Measurements from ENCODE around the gene IRF3.
A peak's percentile ranks its signal among the peaks of the same experiment; 100 is the strongest.

The IRF3 gene

DNA sequence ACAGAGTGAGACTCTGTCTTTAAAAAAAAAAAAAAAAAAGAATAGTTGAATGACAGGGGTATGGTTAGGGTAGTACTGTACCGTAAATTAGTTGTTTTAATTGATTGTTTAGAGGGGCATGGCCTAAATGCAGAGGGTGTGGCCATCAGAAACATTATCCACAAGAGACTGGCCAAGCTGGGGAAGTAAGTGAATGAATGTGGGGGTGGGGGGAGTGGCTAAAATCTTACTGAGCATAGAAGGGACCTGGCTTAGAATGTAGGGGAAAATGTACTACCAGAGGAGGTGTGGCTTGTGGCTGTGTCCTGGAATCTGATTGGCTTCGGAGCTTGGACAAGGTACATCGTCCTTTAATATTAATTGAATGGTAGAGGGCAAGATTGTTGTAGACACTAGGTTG is 3.9 kb upstream of the IRF3 start:
- no peak for DNase-seq (ENCODE audit: low spot score)

DNA sequence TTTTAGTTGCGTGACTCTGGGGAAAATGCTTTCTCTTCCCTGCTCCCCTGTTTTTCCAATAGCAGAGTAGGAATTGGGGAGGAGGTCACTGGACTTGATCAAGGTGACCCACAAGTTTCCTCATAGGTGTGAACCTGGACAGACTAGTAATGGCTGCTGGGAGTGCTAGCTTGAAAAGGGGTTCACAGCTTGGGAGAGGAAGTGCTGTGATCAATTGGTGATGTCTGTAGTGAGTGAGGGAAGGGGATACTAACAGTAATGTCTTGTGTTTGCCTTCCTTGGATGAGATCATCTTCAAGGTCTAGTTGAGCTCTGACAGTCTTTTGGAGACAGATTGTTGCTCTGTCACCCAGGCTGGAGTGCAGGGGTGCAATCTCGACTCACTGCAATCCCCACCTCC is 1.8 kb upstream of the IRF3 start:
- DNase-seq (ENCODE audit: low spot score): no peak

DNA sequence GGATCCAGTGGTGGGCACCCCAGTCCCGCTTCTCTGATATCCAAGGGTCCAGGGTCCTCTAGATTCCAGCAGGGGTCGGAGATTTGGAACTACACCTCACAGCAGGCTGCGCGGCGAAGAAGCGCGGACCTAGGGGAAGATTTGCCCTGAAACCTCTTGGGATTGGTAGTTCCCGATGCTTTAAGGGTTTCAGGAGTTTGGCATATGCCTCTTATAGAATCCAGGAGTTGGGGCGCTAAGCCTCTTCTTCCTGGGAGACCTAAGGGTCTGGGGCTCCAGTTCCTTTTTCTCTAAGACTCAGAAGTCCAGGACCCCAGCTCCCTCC is 425 bp upstream of the IRF3 start:
- no peak for DNase-seq (ENCODE audit: low spot score)

DNA sequence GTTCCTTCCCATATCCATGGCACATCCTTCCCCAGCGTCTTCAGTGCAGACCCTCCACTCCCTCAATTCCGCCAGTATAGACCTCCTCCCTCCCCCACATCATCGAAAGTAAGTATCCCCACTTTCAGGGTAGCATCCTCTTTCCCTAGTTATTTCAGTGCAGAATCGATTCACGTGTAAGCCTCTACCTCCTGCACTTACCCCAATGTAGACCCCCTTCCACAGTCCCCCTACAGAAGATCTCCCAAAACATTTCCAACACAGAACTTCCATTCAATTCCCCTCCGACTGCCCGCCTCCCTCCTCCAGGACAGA is 664 bp downstream of the IRF3 start:
- DNase-seq (ENCODE audit: low spot score): no peak

DNA sequence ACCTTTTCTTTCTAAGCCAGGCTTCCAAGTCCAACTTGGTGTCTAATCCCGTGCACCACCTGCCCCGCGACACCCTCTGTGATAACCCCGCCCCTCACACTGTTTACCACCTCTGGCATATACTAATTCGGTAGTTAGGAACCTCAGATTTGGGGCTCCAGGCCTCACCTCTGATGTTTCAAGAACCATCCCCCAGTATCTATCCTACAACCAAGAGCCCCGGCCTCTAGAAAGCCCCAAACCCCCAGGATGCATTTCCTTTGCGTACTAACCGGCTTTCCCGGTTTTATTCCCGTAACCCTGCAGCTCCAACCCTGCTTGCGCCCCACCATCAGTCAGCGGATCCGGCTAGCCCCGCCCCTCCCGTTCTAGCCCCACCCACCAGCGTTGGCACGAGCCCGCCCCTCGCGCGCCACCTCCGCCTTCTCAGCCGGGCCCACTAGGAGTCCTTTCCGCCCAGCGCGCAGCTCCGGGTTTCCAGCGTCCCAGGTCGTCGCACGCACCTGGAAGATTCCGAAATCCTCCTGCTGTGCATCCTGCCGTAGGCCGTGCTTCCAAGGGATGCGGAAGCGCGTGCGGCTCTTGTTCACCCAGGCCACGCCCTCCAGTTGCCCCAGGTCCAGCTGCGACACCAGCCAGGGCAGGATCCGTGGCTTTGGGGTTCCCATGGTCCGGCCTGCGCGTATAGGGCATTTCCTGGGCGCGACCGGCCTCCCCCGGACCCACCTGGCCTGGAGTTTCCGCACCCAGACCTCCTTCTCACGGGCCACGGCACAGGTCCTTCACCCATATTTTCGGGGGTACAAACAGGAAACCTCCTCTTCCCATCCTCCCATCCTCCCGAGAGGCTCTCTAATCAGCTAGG is 1.3 kb downstream of the IRF3 start:
- peak; percentile 87 for DNase-seq (ENCODE audit: low spot score)

DNA sequence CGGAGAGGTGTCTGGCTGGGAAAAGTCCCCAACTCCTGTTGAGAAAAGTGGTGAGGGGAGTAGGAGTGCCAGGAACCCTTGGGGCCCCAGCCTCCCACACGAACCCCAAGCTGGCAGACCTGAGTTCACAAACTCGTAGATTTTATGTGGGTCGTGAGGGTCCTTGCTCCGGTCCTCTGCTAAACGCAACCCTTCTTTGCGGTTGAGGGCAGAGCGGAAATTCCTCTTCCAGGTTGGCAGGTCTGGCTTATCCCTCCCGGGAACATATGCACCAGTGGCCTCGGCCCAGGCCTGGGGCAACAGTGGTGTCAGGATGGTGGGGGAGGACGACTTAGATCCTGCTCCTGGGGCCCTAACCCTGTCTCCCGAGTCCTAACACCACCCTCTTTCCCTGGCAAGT is 2.4 kb downstream of the IRF3 start:
- DNase-seq (ENCODE audit: low spot score): no peak

DNA sequence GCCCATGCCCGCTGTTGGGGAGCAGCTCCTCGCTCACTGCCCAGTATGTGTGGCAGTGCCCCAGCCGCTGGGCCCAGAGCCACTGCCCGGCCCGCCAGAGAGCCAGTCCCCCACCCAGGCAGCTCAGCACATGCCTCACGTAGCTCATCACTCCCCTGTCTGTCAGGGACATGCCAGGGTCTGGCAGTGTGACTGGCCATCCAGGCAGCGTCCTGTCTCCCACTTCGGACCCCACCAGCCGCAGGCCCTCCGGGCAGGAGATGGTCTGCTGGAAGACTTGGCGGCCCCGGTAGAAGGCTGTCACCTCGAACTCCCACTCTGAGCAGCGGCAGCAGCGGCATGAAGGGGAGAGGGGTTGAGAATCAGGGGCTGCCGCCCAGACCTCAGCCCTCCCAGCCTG is 3.6 kb downstream of the IRF3 start:
- DNase-seq (ENCODE audit: low spot score): no peak

DNA sequence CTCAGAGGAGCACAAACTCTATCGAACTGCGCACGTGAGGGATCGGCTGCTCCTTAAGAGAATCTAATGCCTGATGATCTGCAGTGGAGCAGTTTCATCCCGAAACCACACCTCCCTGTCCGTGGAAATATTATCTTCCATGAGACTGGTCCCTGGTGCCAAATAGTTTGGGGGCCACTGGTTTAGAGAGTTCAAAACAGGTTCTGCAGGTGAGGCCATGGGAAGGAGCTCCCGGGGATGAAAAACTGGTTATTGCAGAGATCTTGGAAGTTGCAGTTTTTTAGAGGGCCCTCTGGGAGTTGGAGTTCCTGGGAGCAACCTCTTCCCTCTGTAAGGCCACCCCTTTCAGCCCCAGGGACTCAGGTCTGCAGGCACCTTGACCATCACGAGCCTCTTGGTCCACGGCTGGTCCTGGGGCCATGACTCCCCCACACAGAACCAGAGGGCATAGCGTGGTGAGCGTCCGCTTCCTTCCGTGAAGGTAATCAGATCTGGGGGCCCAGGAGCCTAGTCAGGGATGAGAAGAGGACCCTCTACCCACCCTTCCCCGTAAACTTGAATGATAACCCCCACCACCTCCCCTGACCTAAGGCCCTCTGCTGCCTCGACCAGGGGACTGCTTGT is 5.2 kb downstream of the IRF3 start:
- no peak for DNase-seq (ENCODE audit: low spot score)

DNA sequence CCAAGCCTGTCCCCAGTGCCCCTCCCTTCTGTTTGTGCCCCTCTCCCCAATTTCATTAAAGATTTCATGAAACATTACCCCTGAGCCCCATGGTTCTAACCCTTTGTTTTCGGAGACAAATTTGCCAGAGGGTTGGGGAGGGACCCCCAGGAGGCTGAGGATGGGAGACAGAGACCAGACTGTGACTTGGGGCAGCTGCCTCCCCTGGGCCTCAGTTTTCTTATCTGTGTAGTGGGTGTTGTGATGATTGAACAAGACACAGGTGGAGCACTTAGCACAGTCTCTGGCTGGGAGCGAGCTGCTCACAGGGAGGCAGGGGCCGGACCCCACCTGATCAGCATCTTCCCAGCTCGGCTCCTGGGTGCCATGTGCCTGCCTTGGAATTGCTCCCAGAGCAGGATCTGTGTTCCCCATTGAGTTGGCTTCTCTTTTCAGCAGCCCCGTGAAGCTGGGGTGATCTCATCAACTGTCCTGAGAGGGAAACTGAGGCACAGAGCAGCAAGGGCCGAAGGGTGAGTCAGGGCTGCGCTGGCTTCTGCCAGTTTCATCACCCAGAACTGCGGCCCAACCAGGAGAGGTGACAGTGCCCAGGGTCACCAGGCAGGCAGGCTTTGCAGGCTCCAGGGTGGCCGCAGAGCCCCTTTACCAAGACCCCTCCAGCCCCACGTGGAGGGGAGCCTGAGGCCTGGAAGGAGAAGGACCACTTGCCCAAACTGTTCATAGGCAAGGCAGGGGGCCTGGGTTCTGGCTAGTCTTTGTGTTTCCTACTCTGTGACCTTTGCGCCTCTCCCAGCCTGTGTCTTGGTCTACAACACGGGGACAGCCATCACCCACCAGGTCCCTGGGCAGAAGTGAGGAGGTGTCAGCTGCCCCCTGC is 6.9 kb downstream of the IRF3 start:
- DNase-seq (ENCODE audit: low spot score): no peak

DNA sequence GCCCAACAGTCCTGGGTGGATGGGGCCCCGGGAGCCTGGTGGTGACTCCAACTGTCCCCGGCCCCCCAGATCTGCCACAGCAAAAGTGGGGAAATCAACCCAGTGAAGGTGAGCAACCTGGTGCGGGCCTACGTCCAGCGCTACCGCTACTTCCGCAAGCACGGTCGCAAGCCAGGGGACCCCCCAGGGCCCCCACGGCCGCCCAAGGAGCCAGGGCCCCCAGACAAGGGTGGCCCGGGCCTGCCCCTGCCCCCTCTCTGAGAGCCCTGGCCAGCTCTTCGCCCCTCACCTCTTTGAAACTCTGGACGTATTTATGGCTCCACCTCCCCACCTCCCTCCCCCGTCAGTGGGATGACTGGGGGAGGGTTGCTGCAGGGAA is 7.5 kb downstream of the IRF3 start:
- DNase-seq (ENCODE audit: low spot score): no peak

DNA sequence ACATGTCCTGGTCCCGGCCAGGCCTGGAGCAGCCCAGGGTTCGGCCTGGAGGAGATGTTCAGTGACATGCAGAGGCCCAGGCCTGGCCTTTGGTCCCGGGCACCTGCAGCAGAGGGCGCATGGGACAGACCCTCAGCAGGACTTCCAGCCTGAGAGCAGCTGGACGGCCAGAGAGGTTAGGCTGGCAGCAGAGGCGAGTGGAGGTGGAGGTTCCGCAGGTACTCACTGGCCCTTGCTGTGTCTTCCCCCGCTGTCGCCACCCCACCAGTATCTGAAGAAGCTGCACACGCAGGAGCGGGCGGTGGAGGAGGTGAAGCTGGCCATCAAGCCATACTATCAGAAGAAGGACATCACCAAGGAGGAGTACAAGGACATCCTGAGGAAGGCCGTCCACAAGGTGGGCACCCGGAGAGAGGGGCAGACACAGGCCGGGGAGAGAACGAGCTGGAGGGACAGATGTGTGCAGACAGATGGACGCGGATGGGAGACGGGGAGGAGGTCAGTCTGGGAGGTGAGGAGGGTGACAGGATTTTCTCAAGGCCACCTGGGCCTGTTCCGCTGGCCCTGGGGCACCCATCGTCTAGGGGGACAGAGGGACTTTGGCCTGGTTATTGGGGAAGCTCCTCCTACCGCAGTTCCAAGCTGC is 8.0 kb downstream of the IRF3 start:
- DNase-seq (ENCODE audit: low spot score): no peak

DNA sequence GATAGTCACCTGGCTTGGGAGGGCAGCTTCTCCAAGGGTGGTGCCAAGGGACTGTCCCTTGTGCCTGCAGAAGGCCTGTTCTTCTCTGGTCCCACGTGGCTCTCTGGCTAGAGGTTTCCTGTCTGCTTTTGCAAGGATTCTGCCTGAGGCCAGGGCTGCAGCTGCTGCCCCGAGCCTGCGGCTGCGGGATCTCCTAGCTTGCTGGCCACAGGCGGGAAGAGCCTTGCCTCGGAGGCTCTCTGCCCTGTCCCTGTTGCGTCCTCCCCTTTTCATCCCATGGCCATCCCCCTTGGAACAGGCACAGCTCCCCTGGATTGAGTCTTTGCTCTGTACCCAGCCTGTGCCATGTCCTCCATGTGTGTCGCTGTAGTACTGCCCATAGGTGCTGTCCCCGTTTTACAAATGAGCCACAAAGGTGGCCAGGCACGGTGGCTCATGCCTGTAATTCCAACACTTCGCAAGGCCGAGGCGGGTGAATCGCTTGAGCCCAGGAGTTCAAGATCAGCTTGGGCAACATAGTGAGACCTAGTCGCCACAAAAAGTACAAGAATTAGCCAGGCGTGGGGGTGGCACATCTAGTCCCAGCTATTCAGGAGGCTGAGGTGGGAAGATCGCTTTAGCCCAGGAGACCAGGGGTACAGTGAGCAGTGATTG is 9.1 kb downstream of the IRF3 start:
- DNase-seq (ENCODE audit: low spot score): no peak

DNA sequence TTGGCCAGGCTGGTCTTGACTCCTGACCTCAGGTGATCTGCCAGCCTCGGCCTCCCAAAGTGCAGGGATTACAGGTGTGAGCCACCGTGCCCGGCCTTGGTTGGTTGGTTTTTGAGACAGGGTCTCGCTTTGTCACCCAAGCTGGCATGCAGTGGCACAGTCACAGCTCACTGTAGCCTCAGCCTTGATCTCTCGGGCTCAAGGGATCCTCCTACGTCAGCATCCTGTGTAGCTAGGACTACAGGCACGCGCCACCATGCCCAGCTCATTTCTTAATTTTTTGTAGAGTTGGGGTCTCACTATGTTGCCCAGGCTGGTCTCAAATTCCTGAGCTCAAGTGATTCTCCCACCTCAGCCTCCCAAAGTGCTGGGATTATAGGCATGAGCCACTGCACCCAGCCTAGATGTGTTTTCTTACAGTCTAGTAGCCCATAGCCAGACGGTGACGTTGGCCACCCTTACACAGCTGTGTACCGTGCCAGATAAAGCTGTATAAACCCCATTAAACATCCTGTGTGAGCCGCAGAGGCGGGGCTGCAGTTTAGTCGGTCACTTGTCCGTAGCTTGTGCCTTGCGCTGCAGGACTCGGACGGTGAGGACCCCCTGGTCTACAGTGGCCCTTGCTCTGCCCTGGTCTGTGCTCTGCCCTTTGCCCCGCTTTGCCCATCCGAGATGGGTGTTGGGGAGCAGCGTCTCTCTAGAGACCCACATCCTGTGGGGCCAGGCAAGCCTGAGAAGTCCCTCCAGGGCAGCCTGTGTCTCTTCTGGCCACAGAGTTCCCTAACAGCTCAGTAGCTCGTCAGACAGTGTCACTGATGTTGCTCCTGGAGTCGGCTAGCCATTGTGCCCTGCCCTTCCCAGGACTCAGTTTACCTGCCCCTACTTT is 9.8 kb downstream of the IRF3 start:
- no peak for DNase-seq (ENCODE audit: low spot score)

DNA sequence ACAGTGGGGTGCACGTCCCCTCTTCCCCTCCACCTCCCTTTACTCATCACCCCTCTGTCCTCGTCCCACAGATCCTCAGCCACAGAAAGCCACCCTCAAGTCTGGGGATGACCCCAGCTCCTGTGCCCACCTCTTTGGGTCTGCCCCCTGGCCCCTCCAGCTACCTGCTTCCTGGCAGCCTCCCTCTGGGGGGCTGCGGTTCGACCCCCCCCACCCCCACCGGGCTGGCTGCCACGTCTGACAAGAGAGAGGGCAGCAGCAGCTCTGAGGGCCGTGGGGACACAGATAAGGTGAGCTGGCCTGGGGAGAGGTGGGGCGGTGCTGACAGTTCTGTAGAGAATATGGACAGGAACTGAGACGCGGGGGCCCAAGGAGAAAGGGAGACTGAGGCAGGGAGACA is 11.1 kb downstream of the IRF3 start:
- DNase-seq (ENCODE audit: low spot score): no peak

DNA sequence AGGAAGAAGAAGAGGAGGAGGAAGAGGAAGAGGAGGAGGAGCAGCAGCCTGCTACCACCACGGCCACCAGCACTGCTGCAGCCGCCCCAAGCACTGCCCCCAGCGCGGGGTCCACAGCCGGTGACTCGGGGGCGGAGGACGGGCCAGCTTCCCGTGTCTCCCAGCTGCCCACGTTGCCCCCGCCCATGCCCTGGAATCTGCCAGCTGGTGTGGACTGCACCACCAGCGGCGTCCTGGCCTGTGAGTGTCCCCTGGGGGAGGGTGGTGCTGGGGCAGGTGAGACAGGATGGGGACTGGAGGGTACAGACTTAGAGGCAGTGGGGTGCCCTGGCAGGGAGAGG is 12.2 kb downstream of the IRF3 start:
- no peak for DNase-seq (ENCODE audit: low spot score)

DNA sequence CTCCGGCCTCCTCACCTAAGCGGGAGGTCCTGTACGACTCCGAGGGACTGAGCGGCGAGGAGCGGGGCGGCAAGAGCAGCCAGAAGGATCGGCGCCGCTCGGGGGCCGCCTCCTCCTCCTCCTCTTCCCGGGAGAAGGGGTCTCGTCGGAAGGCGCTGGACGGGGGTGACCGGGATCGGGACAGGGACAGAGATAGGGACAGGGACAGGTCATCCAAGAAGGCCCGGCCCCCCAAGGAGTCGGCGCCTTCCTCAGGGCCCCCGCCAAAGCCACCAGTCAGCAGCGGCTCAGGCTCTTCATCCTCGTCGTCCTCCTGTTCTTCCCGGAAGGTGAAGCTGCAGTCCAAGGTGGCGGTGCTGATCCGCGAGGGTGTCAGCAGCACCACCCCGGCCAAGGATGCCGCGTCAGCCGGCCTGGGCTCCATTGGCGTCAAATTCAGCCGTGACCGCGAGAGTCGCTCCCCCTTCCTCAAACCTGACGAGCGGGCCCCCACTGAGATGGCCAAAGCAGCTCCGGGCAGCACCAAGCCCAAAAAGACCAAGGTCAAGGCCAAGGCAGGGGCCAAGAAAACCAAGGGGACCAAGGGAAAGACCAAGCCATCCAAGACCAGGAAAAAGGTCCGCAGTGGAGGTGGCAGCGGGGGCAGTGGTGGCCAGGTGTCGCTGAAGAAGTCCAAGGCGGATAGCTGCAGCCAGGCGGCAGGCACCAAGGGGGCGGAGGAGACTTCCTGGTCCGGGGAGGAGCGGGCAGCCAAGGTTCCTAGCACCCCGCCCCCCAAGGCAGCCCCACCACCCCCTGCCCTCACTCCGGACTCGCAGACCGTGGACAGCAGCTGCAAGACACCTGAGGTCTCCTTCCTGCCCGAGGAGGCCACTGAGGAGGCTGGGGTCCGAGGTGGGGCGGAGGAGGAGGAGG is 12.8 kb downstream of the IRF3 start:
- no peak for DNase-seq (ENCODE audit: low spot score)

DNA sequence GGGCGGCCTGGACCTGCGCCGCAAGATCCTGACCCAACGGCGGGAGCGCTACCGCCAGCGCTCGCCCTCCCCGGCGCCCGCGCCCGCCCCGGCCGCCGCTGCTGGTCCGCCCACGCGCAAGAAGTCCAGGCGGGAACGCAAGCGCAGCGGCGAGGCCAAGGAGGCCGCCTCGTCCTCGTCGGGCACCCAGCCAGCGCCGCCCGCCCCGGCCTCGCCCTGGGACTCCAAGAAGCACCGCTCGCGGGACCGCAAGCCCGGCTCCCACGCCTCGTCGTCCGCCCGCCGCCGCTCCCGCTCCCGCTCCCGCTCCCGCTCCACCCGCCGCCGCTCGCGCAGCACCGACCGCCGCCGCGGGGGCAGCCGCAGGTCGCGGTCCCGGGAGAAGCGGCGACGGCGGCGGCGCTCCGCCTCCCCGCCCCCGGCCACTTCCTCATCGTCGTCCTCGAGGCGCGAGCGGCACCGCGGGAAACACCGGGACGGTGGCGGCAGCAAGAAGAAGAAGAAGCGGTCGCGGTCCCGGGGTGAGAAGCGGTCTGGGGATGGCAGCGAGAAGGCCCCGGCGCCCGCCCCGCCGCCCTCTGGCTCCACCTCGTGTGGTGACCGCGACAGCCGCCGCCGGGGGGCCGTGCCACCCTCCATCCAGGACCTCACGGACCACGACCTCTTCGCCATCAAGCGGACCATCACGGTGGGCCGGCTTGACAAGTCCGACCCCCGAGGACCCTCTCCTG is 13.7 kb downstream of the IRF3 start:
- DNase-seq (ENCODE audit: low spot score): no peak

DNA sequence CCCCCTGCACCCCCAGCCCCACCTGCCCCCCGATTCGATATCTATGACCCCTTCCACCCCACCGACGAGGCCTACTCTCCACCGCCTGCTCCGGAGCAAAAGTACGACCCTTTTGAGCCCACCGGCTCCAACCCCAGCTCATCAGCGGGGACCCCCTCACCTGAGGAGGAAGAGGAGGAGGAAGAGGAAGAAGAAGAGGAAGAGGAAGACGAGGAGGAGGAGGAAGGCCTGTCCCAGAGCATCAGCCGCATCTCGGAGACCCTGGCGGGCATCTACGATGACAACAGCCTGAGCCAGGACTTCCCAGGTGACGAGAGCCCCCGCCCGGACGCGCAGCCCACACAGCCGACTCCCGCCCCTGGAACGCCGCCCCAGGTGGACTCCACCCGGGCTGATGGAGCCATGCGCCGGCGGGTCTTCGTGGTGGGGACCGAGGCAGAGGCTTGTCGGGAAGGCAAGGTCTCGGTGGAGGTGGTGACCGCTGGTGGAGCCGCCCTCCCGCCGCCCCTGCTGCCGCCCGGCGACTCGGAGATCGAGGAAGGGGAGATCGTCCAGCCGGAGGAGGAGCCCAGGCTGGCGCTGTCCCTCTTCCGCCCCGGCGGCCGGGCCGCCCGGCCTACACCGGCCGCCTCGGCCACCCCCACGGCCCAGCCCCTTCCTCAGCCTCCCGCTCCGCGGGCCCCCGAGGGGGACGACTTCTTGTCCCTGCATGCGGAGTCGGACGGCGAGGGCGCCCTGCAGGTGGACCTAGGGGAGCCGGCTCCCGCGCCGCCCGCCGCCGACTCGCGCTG is 14.4 kb downstream of the IRF3 start:
- DNase-seq (ENCODE audit: low spot score): no peak

DNA sequence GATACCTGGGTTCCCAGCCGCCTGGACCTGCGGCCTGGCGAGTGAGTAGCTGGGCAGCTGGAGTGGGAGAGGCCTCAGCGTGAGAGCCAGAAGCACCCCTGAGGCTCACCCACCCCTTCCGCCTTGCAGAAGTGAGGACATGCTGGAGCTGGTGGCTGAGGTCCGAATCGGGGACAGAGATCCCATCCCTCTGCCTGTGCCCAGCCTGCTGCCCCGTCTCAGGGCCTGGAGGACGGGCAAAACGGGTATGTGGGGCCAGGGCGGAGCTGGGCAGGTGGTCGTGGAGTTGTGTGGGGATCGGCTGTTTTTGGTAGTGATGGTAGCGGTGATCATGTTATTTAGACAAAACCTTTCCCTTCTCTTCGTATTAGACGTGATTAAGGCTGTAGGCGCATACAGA is 19.1 kb downstream of the IRF3 start:
- DNase-seq (ENCODE audit: low spot score): no peak

Measured in left forelimb (tissue), 1 donor.